HPDE6-E6E7 (cell line): ENCODE data around the gene LMNTD1.
"Not testable (repeated sequence)": the region's sequence is repeated elsewhere in the genome, so short reads cannot be mapped to it uniquely, and the experiment has no call there.

Experiments used
- DNase-seq: peaks from one replicate; pipeline ENCODE4 v3.0.0; 2011; ENCODE audit warnings: missing footprints; ENCODE audit errors: extremely low spot score

The LMNTD1 gene

GRCh38 chr12:25553098-25553497, at the start of gene LMNTD1:
Gene LMNTD1 (minus strand): TSS chr12:25553283. CDS start chr12:25552959, 324 bp downstream.
- DNase-seq, result no peak

GRCh38 chr12:25598956-25599355, 45.9 kb upstream of the LMNTD1 start:
- no peak for DNase-seq

GRCh38 chr12:25595496-25595895, 42.4 kb upstream of the LMNTD1 start:
- not testable (repeated sequence) for DNase-seq

GRCh38 chr12:25594376-25594775, 41.3 kb upstream of the LMNTD1 start:
- DNase-seq, result no peak

GRCh38 chr12:25592725-25593495, 39.8 kb upstream of the LMNTD1 start:
- no peak for DNase-seq

- DNase-seq, result no peak
These were observed 38.1 kb upstream of the LMNTD1 start for GRCh38 chr12:25591144-25591543.

GRCh38 chr12:25590011-25590721, 37.1 kb upstream of the LMNTD1 start:
- no peak for DNase-seq

GRCh38 chr12:25587346-25587745, 34.3 kb upstream of the LMNTD1 start:
- DNase-seq, result no peak

- no peak for DNase-seq
These were observed 32.6 kb upstream of the LMNTD1 start for GRCh38 chr12:25585662-25586061.

GRCh38 chr12:25585021-25585523, 32.0 kb upstream of the LMNTD1 start:
- DNase-seq, result peak; percentile 9

- DNase-seq, result no peak
These were observed 31.5 kb upstream of the LMNTD1 start for GRCh38 chr12:25584596-25584995.

GRCh38 chr12:25583545-25583944, 30.5 kb upstream of the LMNTD1 start:
- DNase-seq, result no peak

- DNase-seq, result no peak
These were observed 28.0 kb upstream of the LMNTD1 start for GRCh38 chr12:25581067-25581466.

GRCh38 chr12:25578411-25579143, 25.5 kb upstream of the LMNTD1 start:
- no peak for DNase-seq

GRCh38 chr12:25574761-25575160, 21.7 kb upstream of the LMNTD1 start:
- no peak for DNase-seq

- DNase-seq, result no peak
These were observed 20.3 kb upstream of the LMNTD1 start for GRCh38 chr12:25573346-25573745.

GRCh38 chr12:25570418-25570817, 17.3 kb upstream of the LMNTD1 start:
- no peak for DNase-seq

GRCh38 chr12:25566202-25566949, 13.3 kb upstream of the LMNTD1 start:
- no peak for DNase-seq

- DNase-seq, result no peak
These were observed 5.5 kb upstream of the LMNTD1 start for GRCh38 chr12:25558586-25558985.

- DNase-seq, result no peak
These were observed 4.8 kb upstream of the LMNTD1 start for GRCh38 chr12:25557830-25558436.

GRCh38 chr12:25556153-25556552, 3.1 kb upstream of the LMNTD1 start:
- no peak for DNase-seq
